AG20443 (cell line): Measurements from ENCODE around the gene GSTM1.

Experiments
- DNase-seq: peaks from one replicate; pipeline ENCODE4 v3.0.0; 2012; ENCODE audit warnings: low spot score, mixed read lengths

Gene GSTM1

DNA sequence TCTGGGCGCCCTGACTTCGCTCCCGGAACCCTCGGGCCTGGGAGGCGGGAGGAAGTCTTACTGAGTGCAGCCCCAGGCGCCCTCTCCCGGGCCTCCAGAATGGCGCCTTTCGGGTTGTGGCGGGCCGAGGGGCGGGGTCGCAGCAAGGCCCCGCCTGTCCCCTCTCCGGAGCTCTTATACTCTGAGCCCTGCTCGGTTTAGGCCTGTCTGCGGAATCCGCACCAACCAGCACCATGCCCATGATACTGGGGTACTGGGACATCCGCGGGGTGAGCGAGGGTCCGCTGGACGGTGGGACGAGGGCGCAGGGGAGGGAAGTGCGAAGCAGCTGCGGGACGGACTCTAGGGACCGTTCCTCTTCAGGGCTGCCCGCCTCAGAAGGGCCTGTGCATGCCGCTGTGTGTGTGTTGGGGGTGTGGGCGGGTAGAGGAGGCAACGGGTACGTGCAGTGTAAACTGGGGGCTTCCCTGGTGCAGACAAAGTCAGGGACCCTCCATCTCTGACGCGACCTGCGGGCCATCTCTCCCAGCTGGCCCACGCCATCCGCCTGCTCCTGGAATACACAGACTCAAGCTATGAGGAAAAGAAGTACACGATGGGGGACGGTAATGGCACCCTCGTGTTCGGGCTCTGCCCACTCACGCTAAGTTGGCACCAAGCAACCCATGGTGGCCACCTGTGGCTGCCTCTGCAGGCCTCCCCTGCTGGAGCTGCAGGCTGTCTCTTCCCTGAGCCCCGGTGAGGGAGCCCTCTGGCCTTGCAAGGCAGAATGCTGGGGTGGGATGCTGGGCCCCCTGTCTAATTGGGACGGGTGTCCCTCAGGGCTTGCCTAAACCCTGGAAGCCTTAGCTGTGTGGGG, at the start of gene GSTM1:
Gene GSTM1, plus strand, starts transcription at position 177 of the 859 bp plus-strand sequence. Its CDS starts 57 bp downstream, at position 234.
- no peak for DNase-seq

DNA sequence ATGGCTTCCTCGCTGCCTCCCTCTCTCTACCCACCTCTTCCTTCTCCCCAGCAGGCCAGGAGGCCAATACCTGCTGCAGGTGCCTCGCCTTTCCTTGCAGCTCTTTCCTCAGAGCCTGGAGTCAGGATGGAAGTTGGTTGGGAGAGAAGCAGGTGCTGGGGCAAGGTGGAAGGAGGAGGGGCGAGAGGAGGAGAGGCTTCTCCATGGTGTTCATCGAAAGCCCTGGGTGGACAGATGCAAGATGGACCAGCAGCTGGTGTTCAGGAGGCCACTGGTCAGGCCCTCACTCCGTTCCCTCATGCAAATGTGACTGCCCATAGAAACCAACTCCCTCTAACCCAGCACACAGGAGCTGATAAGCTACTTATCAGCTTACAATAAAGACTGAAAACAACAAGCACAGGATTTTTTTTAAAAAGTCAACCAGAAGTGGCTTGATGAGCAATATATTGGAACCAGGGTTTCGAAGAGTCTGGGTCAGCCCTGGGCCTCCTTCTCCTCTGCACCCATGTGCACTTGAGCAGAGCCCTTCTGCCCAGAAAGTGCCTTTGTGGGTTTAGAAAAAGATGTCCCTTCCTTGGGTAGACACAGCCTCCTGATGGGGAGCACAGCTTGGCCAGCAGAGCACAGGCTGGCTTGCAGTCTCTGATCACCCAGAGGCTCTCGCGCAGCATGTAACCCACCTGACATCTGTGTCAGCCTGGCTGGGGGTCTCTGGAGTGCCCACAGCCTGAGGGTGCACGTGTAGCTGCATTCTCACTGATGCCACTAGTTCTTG, 48.4 kb upstream of the GSTM1 start:
- DNase-seq: no peak

DNA sequence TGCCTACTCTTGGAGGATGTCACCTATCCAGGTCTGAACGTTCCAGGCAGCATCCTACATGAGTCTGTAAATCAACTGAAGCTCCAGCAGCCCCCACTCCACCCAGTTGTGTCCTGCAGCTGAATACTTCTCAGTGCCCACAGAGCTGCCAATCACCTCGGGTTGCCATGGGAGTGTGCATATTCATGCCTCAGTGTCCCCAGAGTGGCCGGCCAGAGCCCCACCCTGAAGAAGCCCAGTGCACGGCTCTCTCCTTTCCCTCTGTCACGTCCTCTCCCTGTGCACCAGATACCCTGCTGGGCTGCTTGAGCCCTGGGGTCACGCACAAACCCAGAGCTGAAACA, 47.8 kb upstream of the GSTM1 start:
- DNase-seq: no peak

DNA sequence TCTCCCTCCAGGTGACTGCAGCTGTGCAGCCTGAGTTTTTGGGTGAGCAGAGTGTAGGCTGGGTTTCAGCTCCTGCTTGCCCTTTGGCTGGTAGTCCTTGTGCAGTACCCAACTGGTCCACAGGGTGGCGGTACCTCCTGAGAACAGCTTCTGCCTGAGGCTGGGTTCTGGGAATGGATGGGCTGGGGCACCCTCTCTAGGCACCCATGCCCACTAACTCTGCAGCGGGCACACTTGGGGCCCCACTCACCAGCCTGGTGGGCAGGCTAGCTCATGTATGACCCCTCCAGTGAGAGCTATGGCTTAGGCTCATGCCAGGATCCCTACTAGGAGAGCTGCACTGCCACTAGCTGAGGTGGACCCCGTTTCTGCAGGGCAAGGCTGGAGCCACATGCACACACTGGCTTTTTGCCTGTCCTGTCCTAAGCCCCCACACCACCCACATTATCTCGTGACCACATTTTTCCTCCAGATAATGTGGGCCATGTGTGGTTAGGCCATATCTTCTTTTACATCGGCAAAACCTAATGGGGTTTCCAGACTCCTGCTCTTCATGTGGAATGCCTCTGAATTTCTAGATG, 47.2 kb upstream of the GSTM1 start:
- peak; percentile 77 for DNase-seq

DNA sequence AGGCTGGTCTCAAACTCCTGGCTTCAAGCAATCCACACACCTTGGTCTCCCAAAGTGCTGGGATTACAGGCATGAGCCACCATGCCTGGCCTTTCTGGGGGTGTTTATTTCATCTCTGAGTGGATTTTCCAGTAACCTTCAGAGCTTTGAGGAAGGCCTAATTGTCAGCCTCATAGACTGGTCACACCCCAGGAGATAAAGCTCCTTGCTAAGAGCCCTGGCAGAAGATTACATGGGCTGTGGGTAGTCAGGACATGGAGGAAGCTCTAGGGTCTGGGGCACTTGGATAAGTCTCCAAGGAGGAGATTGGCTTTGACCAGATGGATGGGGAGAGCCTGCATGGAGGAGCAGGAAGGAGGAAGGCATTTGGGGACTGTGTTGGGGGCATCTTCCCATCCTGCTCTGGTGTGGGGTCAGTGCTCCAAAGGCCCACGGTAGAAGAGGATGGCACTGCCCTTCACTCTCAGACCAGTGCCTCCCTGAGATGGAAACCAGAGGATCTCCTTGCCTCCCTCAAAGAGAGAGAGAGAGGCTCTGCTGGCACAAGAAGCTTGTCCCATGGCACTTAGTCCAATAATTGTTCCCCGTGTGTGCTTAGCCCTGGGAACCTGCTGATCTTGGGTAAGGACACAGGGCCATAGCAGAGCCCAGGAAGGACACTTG, 46.4 kb upstream of the GSTM1 start:
- DNase-seq: no peak

DNA sequence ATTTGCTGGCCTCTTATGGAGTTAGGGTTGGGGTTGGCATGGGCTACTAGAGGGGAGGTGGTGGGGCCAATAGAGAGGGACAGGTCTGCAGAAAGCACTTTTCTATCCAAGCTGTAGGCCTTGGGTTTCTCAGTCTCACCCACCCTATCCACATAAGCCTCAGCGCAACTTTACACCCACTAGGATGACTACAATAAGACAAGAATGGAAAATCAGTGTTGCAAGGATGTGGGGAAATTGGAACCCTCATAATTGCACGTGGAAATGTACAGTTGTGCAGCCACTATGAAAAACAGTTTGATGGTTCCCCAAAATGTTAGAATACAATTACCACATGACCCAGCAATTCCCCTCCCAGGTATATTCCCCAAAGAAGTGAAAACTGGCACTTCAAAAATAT, 45.8 kb upstream of the GSTM1 start:
- no peak for DNase-seq

DNA sequence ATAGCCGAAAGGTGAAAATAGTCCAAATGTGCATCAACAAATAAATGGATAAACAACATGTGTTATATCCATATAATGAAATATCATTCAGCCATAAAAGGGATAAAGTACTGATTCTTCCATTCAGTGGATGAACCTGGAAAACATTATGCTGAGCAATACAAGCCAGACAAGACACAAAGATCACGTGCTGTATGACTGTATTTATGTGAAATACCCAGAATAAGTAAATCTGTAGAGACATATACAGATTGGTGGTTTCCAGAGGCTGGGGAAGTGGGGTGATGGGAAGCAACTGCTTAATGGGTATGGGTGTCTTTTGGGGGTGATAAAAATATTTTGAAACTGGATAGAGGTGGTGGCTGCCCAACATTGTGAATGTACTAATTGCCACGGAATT, 45.0 kb upstream of the GSTM1 start:
- DNase-seq: peak; percentile 7

DNA sequence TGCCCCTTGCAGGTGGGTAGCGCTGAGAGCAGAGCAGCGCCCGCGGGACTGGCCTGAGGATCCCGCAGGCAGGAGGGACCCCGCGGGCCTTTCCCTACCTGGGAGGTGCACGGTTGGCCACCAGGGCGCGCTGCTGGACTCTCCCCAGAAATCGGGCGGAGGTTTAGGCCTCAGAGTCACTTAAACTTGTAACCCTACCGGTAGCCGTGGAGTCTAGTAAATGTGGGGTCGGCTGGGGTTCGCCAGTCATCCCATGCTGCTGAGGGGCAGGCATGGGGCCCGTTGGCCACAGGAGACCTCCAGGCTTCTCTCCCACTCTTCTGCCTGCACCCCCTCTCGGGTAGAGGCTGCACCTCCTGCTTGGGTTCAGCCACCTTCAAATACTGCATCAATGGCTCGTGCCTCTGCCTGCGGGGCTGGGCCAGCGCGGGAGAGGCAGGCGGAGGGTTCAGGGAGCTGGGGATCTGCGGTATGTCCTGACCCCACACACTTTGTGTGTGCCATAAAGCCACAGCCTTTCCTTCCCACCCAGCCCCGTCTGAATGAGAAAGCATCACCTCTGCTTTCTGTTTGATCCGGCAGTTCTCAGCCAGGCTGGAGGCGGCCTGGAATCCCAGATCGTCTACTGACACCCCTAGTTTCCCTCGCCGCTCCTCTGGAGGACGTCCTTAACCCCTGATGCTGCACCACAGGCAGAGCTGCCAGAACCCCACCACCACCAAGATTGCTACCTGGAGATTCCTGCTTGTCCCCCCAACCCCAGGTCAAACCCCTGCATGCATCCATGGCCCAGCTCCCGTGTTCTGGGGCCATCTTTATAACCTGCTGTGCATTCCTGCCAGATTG, 44.0 kb upstream of the GSTM1 start:
- peak; percentile 83 for DNase-seq

DNA sequence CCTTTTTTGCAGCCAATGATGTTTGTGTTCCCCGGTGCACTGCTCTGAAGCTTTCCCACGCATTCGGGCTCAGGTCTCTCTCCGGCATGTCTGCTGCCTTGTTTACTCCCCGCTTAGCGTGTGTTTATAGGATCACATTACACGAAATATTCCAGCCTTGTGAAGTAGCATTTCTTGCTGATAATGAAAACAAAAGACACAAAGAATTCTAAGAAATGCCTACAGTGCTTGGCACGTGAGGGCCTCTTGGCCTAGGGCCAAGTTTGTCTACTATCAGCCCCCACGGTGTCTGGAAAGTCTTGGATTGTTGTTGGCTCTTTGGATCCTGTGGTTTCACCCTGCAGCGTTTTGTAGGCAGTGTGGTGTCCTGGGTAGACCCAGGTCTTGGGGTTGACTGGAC, 42.9 kb upstream of the GSTM1 start:
- peak; percentile 2 for DNase-seq

DNA sequence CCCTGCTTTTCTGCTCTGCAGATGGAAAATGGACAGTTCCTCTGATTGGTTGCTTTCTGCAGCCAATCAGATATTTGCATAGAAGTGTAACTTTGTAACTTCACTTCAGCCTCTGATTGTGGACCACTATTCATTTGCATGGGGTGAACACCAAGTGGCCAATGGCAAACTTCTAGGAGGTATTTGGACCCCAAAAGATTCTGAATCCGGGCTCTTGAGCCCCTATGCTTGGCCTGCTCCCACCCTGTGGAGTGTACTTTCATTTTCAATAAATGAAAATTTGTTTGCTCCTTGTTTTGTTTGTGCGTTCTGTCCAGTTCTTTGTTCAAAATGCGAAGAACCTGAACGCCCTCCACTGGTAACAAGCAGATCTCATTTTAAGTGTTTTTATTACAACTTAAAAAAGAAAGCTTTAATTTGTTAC, 38.1 kb upstream of the GSTM1 start:
- DNase-seq: peak; percentile 45

DNA sequence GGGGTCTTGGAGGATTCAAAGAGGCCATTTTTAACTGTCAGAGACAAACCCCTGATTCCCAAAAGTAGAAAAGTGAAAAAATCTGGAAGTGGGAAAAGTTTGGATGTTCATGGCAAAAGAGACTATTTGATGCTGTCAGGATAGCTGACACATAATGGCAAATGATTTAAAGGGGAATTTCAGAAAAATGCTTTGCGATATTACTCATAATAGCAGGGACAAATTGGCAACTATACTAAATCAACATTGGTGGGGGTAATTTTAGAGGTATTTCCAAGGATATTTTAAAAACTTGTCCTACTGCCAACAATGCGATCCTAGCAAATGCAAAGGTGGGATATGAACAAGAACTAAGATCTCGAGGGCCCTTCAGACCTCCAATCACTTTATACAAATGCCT, 37.0 kb upstream of the GSTM1 start:
- no peak for DNase-seq

DNA sequence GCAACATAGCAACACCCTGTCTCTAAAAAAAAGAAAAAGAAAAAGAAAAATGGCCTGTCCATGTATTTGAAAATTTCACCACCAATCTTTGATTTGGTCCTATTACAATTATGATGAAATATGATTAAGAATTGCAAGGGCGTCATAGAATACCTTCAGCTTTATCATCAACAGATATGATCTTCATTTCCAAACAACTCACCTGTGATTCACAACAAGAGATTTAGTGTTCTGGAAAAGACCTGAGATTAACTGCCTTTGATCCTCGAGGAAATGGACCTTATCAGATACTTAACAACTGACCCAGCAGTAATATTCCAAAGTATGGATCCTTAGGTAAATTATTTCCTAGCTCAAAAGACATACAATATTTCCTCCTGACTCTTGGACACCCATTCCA, 35.2 kb upstream of the GSTM1 start:
- no peak for DNase-seq

DNA sequence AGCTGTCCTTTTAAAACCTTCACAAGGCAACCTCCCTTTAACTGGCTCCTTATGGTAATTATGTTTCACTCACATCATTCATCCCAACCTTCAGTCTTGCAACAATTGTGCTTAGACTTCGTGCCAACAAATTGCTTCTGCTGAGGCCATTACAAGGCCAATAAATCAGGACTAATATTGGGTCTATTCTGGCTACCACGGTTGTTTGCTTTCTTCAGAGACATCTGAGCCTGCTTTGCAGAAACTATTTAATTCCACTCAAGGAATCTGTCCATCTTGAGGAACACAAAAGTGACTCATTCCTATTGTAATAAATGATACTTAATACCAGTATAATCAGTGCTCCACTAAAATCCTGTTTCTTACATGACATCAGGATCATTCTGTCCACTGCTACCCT, 34.3 kb upstream of the GSTM1 start:
- DNase-seq: no peak

DNA sequence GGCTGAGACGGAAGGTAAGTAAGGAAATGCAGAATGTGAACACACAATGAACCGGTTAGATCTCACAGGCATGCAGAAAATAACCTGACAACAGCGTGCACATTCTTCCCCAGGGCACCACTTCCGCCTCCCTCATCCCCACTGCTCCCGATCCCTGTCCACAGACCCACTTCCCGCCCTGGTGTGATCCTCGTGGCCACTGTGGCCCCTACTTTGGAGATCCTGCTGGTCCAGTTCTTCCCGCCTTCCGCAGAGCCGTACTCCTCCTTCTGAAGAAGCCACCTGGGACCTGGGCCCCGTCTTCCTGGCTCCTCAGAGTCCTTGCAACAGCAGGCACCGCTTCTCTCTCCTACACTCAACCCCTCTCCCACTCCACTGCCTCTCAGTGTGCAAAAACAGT, 33.1 kb upstream of the GSTM1 start:
- no peak for DNase-seq

DNA sequence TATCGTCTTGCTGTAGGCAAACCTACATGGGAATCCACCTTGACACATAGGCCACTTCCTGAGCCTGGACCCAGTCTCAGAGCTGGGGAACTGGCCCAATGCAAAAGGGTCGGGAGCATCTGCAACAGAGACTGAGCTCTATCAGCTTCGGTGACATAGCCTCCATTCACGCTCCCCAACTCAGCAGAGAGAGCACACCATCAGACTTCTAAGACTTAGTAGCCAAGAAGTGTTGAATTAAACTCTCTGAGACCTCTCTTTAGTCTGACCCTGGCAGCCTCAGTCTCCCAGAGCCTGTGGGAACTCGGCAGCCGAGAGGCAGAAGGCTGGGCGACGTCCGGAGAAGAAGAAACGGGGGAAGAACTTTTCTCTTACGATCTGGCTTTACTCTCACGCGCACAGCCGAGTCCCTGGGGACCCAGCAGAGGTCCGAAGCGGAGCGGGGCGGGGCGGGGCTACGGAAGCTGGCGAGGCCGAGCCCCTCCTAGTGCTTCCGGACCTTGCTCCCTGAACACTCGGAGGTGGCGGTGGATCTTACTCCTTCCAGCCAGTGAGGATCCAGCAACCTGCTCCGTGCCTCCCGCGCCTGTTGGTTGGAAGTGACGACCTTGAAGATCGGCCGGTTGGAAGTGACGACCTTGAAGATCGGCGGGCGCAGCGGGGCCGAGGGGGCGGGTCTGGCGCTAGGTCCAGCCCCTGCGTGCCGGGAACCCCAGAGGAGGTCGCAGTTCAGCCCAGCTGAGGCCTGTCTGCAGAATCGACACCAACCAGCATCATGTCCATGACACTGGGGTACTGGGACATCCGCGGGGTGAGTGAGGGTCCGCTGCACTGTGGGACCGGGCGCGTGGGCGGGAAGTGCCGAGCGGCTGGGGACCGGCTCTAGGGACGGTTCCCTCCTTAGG, 31.8 kb upstream of the GSTM1 start, which contains the start of gene GSTM4:
Gene GSTM4, plus strand, starts transcription at position 485 of the 905 bp plus-strand sequence. Its CDS starts 291 bp downstream, at position 776.
- DNase-seq: peak; percentile 91

DNA sequence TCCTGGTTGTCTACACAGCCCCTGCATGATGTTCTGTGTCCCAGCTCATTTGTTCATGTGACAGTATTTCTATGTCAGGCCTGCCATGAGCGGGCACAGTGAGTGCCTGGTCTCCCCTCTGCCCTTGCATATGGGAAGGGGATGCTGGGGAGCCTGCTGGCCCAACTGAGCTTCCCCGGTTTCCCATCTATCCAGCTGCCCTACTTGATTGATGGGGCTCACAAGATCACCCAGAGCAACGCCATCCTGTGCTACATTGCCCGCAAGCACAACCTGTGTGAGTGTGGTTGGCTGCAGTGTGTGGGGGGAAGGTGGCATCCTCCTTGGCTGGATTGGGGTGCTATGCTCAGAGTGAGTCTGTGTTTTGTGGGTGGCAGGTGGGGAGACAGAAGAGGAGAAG, 30.2 kb upstream of the GSTM1 start:
- no peak for DNase-seq

DNA sequence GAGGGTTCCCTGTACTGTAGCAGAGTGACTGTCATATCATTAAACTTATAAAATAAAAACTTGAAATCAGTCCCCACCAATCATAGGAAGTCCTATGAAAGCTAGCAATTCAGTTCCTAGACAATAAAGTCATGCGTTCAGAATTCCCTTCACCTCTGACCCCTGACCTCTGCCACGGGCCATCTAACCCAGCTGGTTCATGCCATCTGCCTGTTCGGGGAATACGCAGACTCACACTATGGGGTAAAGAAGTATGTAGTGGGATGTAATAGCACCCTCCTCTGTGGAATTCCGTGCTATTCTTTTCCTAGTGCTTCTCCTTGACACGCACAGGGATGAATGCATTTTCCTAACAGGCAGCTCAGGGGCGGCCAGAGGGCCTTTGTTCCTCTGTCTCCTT, 29.6 kb upstream of the GSTM1 start:
- no peak for DNase-seq

DNA sequence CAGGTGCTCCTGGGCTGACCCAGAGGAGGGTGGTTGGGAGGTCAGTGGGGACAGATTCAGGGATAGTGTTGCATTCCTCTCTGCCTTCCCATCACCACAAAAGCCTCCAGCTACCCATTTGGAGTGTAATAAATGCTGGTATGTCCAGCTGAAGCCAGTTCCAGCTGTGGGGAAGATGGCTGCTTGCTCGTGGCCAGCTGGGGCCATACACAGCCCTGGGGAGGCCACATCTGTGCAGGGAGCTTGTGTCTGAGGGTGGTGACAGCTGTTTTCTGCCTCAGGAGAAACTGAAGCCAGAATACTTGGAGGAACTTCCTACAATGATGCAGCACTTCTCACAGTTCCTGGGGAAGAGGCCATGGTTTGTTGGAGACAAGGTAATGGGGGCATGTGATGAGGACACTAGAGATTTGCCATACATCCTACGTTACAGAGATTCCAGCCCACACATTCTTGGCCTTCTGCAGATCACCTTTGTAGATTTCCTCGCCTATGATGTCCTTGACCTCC, 29.0 kb upstream of the GSTM1 start:
- no peak for DNase-seq

DNA sequence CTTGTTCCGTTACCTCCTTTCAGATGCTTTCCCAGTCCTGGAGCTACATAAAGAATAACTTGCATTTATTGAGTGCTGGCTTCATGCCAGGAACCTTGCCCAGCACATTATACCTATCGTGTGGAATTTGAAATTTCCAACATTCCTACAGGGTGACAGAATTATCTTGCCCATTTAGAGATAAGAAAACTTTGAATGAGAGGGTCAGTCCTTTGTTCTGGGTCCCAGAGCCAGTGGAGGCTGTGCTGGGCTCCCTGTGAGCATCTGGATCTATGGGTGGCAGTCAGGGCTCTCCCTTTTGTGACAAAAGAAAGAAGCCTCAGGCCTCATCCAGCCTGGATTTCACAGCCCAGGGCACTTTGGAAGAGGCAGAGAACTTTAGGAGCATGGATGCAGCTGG, 28.5 kb upstream of the GSTM1 start:
- DNase-seq: no peak
